Embryonic facial prominence (tissue), 1 donor: ENCODE measurements around the gene CDYL2.

Source experiments
- DNase-seq: peaks from one replicate; pipeline ENCODE4 v3.0.0-alpha.2; 2016; ENCODE audit errors: extremely low spot score

Gene CDYL2

DNA sequence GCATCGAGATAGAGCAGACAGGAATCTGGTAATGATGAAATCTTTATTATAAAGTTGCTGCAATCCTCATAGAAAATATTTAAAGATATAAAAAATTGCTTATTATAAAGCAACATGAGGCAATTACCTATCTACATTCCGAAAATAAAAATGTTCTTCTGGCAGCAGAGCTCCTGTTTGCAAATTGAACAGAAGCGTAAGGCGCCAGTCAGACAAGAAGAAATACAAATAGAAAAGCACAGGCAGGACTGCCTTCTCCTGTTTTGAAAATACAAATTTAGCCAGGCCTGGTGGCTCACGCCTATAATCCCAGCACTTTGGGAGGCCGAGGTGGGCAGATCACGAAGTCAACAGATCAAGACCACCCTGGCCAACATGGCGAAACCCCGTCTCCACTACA, 95.6 kb downstream of the CDYL2 start:
- DNase-seq: no peak

DNA sequence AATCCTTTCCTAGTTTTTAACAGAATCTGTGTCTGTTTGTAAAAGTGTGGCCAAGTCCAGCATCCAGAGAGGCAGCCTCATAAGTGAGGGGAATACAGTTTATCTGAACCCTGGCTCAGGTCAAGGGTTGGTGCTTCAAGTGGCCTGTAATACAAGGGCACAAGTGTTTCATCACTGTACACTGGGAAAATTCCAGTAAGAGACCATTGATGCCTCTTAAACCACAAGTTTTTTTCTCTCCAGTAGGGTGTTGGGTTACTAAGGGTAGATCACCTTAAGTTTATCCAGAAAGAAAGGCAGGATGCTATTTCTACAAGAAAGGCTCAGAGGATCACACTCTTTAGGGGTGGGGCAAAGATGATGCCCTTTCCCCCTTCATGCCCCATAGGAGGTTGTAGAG, 96.7 kb downstream of the CDYL2 start:
- DNase-seq: no peak

DNA sequence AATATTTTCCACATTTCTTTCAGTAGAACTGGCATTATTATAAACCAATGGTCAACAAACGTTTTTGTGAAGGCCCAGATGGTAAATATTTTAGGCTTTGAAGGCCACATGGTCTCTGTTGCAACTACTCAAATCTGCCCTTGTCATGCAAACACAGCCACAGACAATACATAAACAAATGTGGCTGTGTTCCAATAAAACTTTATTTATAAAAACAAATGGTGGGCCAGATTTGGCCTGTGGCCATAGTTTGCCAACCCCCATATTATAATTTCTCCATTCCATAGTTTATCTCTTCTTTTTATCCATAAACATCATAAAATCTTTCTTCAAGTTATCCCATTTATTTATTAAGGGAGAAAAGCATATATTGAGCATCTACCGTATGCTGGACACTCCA, 98.8 kb downstream of the CDYL2 start:
- DNase-seq: no peak

DNA sequence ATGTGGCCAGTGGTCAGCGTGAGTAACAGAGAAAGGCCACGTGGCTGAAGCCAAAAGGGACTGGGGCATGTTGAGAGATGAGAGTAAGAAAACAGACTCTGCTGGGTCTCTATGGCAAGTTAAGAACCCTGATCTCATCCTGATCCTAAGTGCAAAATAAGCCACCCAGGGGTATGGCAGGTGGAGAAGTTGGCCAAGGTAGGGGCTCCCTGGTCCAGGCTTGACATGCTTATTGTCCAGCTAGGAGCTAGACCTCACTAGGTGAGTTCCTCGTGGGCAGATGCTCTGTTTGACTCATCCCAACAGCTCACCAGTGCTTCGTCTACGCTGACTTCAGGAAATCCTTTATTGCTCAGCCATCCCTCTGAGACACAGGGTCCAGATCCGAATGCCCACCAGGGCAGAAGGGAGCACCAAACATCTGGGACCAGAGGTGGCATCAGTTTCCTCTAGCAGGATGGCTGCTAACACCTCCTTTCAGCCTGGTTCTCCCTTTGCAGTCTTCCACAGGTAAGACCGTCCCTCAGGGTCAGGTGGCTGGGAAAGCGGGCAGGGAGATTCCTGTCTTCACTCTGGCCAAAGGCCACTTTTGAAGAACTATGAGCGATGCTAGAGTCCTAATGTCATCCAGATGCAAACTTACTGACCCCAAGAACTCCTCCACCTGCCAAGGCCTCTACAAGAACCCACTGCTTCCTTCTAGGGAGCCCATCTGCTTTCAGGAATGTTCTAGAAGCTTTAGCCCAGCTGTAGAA, 99.5 kb downstream of the CDYL2 start:
- no peak for DNase-seq

DNA sequence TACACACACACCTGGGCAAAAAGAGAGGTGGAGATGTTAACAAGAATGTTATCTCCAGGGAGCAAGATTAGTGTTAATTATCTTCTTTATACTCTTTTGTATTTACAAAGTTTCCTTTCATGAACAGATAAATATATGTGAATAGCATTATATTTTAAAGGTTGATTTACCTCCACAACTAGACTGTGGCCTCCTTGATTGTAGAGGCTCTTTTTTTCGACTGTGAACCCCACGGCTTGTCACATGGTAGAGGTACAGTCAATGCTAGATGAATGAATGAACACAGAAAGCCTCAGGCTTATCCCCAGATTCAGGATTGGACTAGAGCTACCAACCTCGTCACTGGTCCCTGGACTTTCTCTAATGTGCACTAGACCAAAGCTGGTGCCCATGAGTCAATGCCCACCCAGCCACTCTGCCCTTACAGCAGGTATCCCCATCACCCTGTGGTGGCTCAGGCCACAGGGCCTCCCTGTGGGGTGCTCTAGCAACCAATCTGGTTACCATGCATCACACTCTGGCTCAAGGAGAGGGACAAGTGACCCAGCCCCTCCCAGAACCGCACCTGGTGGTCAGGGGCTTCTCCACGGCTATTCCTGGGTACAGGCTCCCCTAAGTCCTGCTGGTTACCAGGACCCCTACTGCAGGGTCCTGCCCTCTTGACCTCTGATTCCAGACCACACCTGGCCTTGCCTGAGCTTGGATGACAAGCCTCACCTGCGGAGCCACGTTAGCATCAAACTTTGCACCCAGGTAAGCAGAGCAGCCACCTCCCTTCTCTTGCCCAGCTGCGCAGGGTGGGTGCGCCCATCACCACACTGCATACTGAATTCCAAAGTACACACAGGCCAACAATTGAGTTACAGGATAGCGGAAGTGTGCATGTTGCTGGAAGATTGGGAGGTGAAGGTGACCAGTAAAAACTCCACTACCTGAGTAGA, 101.0 kb downstream of the CDYL2 start:
- DNase-seq: no peak

DNA sequence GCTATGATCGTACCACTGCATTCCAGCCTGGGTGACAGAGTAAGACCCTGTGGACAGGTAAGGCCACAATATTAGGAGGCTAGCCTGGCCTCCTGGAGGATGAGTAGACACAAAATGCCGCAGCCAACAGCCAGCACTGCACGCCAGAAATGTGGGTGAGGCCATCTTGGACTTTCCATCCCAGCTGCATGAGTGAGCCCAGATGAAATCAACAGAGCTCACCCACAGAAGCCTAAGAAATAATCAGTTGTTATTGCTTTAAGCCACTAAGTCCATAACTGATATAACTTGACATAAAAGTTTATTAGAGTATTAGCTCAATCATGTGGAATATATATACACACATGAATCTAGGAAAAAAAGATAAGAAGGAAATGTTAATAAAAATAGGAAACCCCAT, 101.7 kb downstream of the CDYL2 start:
- DNase-seq: no peak

DNA sequence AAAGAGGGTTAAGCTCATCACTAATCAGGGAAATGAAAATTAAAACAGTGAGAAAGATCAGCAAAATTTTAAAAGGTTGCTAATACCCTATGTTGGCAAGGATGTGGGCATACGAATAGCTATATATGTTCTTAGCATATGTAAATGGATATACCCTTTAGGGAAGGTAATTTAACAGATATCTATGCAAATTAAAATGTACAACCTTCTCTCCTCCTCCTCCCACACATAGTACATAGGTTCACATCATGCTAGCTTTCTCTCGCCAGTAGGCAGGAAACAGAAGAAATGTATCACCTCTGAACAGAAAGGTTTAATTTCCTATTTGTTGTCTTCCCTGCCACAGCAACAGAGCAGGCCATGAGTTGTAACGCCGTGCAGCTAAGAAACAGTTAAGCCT, 103.8 kb downstream of the CDYL2 start:
- DNase-seq: no peak

DNA sequence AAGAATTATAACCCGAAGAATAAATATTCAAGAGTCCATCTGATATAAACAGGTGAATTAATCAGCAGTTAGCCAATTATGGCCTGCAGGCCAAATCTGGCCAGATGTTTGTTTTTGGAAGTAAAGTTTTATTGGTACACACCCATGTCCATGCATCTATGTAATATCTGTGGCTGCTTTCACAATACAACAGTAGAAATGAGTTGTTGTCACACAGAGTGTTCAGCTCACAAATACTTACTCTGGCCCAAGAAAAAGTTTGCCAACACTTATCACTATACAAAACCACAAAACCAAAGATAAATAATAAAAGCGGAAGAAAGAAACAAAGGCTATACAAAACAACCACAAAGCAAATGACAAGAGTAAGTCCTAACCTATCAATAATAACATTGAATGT, 109.4 kb downstream of the CDYL2 start:
- no peak for DNase-seq

DNA sequence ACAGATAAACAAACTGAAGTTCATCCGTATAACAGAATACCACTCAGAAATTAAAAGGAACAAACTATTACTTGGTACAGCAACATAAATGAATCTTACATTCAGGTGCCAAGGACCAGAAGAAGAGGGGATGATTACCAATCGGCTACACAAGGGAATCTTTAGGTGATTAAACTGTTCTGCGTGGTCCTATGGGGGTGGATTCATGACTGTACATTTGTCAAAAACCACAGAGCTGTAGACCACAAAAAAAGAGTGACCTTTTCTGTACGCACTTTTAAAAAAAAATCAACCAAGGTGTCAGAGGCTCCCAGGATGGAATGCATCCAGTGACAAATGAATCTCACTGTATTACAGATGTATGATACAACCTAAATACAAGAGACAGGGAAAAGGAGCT, 110.8 kb downstream of the CDYL2 start:
- DNase-seq: no peak

DNA sequence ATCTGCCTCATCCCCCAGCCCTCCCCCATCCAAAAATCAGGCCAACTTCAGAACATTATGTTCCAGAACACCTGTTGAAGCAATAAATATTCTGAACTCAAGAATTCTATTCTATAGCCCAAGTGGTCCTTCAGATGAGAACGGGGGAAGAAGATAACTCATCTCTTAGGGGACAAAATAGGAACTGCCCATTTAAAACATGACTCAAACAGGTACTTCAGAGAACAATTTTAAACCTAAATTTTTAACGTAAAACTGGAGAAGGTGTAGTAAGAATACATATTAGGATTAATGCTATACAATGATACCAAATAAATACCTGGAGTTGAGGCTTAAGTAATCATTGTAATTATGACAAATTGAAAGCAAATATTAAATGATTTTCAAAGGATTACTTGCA, 112.1 kb downstream of the CDYL2 start:
- no peak for DNase-seq

DNA sequence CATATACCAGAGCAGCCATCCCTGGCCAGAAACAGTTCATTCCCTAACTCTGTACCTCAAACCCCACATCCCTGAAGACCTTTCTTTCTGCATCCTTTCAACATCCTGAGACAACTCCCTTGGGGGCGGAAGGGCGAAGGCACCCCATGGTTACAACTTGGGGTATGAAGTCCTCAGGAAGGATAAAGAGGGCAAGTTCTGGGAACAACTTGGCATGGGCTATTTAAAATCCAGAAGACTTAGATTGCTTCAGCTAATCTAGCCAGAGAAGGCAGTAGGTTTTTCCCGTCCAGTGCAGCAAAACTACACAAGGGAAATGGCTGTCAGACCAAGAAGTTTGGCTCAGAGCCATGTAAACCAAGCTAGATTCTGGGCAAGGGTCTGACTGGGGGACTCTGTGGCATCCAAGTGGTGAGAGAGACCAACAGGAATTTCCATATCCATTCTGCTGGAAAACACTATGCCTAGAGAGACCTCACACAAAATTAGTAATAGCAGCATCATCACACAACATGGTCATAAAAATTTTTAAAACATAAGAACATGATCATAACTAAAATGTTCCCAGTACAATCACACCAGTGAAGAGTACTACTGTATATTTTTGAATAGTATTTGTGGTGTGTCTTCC, 113.2 kb downstream of the CDYL2 start:
- DNase-seq: no peak

DNA sequence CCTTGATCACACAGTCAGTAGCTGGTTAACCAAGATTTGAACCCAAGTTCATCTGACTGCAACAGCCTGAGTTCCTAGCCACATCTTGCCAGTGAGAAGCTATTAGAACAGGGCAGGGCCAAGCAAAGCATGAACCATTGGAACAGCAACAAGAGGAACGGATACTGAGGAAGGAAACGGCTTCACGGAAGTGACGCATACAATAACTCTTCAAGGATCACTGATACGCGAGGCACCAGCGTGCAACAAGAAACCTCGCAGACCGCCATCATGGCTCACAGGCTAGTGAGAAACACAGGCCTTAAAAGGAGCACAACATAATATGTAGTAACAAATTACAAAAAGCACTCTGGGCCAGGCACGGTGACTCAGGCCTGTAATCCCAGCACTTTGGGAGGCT, 114.9 kb downstream of the CDYL2 start:
- no peak for DNase-seq

DNA sequence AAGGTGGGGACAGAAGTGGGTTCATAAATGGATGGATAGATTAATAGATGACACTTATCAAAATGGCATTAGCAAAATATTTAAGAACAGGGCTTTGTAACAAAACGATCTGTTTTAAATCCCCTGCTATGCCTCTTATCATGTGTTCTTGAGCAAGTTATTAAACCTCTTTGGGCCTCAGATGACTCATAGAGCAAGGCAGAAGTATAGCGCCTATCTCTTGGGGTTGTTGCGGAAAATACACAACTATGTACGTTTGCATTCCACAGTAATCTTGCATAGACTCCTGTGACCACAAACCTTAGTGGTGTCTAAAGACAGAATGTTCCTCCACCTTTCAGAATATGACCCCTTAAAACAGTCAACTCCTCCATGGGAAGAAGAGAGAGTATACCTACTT, 116.8 kb downstream of the CDYL2 start:
- no peak for DNase-seq

DNA sequence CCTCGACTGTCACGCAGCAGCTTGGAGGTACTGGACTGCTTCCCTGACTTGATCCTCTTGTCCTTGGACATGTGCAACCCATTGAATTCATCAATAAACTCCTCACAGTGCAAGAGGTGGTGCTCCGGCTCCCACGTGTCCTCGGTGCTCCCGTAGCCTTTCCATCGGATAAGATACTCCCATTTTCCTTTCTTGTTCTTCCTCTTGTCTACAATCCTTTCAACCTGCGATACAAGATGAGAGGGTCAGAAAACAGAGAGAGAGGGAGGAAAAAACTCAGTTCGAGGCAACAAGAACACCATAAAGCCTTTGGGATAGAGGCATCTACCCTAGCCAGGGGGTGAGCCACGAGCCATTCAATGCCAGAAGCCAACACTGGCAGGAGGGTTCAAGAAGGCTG, 119.5 kb downstream of the CDYL2 start:
- DNase-seq: no peak

DNA sequence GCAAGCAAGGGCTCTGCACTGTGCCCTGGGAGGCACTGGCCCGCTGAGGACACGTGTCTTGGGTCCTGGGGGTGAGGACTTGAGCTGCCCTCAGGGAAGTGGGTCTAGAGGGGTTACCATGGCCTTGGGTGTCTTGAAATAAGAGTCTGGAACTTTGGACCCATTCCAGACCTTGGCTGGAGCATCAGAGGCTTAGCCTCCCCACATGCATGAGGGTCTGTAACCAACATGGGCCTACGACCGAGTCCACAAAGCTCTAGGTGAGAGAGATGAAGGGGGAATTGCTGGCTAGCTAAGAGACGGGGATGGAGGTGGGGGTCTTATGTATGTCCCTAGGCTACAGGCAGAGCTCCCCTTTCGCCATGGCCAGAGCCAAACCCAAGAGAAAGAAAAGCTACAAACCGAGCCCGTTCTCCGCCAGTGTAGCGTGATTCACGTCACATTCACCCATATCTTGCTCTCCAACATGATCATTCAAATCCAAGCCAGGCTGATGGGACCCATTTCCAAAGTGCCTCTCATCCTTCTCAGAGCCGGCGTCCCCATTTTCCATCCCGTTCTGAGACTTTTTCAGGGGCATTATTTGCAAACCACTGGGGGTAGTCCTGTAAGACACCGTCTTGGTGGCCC, 120.1 kb downstream of the CDYL2 start:
- no peak for DNase-seq

DNA sequence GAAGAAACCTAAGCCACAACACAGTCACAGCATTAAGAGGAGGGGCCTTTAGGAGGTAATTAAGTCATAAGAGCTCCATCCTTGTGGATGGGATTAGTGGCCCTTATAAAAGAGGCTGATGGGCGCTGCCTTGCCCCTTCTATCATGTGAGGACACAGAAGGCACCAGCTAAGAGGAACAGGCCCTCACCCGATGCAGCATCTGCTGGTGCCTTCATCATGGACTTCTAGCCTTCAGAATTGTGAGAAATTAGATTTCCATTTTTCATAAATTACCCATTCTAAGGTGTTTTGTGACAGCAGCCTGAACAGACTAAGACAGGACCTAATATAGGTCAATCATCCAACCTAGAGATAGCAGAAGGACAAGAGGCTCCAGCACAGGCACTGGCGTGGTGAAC, 120.8 kb downstream of the CDYL2 start:
- DNase-seq: no peak

DNA sequence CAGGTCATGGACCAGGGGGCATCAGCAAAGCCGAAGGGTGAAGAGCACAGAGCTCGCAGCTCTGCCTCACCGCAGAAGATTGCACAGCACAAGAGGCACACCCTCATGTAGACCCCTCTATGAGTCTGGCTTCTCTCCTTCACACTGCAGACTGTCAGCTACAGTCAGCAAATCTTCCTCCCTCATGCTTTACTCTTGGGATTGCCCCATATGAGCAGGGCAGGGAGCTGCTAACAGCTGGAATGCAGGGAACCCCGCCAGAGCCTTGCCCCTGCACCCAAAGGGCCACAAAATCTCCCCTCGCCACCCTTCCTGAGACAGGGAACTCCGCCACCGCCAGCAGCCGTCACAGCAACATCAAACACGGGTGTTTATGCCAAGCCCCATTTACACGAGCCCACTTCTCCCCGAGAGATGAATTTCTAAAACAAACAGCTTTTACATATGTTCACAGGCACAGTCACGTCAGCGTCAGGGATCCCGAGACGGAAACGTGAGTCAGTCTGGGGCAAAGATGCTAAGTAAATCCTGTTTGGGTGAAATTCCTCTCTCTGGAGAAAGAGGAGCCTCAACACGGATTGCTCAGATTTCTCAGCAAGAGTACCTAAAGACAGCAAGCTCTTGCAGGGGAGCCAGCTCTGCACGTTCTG, 121.9 kb downstream of the CDYL2 start:
- DNase-seq: no peak

DNA sequence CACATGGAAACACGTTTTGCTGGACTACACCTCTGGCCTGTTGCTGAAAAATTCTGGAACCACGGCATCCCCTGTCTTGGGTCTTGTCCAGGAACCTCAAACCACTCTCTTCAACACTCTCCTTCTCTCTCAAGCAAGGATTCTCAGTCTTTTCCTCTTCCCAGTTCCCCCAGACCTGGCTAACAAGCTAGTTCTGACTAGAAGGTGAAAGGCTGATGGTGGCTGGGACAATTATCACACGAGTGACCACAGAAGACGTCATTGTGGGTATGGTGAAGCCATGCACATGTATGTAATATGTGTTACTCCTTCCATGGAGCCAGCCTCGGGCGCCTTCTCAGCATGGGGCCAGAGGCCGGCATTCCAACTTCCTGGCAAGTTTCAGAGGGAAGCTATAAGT, 123.0 kb downstream of the CDYL2 start:
- no peak for DNase-seq

DNA sequence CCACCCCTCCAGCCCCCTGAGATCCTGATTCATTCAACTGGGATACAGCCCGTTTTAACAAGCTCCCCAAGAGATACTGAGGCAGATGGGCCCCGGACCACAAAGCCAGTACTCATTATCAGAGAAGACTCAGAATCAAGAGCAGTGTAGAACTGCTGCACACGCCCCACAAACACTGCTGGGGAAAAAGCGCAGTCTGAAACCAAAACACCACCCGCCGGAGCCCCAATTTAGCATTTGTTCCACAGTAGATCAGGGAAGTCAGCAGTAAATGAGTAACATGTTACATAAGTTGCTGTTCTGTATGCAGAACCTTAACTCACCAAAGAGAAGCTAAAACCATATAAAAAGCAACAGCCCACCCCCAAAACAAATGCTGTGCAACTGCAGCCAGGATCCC, 123.6 kb downstream of the CDYL2 start:
- DNase-seq: no peak

DNA sequence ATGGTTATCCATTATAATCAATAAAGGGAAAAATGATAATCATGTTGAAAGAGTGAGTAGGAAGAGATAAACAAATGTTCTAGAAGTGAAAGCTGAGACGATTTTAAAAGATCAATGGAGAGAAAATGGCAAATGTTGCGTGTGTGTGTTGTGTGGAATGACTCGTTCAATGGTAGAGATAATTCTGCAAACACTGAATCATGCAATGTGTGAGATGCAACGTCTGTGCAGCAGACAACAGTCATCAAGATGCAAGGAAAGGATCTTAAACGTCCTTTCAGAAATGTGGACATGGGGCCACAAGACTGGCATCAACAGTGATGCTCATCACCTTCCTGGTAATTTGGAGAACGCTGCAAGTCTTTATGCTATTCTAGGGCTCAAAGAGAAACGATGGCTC, 124.4 kb downstream of the CDYL2 start:
- no peak for DNase-seq

DNA sequence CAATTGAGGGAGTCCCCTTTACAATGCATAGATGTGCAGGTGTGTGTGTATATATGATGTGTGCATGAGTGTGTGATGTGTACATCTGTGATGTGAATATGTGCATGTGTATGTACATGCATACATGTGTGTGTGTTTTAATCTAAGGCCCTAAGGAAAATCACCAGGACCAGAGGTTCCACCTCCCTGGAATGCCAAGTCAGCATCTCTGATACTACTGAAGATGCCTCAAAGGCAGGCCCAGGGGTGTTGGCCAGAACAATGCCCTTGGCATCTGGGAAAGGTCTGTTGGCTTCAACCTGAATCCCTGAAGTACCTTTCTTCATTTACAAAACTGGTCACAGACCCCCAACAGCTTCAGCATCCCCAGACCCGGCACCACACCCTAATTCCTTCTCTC, 129.5 kb downstream of the CDYL2 start:
- DNase-seq: no peak

DNA sequence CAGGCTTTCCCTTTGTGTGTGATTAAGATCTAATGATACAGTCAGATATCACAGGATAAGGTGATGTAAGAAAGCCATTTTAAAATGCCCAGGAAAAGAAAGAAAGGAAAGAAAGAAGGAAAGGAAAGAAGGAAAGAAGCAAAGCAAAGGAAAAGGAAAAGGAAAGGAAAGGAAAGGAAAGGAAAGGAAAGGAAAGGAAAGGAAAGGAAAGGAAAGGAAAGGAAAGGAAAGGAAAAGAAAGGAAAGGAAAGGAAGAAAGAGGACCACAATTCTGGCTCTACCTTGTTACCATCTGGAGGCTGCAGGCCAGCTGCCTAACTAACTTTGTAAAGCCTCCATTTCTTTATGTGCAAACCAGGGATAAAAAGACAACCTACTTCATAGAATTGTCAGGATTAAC, 132.0 kb downstream of the CDYL2 start:
- DNase-seq: no peak
